ENCODE results near the gene CPXM2.

DNA sequence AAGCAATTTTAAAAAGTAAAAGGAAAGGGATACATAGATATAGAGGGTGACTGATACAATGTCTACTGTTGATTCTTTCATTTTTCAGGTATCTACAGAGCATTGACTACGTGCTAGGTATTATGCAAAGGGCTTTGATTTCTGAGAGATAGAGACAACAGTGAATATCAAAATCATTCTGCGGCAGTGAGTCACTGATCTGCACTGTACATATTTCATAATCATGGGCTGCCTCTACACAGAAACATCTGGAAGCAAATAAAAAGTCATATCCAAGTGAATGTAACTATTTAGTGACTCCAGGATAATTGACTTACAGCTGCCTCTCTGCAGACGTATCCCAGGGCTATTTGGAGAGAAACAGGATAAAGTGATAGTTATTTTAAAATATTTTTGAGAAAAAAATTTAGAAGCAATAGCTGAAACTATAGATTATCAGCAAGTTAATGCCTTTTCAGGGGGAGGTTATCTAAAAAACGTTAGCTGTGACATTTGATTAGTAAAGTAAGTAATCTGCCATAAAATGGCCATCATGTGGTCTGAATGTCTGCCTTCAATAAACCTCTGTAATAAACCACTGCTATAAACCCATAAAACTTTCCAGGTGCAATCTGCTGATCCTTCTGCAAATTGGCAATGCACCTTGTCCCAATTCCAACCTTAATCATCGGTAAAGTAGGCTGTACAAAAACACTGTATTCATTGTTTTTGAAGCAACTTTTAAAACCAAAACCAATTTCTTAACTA lies 43.7 kb downstream of the CPXM2 start:
- TF ChIP-seq, protein P1, sequence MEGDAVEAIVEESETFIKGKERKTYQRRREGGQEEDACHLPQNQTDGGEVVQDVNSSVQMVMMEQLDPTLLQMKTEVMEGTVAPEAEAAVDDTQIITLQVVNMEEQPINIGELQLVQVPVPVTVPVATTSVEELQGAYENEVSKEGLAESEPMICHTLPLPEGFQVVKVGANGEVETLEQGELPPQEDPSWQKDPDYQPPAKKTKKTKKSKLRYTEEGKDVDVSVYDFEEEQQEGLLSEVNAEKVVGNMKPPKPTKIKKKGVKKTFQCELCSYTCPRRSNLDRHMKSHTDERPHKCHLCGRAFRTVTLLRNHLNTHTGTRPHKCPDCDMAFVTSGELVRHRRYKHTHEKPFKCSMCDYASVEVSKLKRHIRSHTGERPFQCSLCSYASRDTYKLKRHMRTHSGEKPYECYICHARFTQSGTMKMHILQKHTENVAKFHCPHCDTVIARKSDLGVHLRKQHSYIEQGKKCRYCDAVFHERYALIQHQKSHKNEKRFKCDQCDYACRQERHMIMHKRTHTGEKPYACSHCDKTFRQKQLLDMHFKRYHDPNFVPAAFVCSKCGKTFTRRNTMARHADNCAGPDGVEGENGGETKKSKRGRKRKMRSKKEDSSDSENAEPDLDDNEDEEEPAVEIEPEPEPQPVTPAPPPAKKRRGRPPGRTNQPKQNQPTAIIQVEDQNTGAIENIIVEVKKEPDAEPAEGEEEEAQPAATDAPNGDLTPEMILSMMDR (conservative IDR thresholded peaks at IDR 0.05; ENCODE audit: low read depth, low read length) = no peak
- no peak for TF ChIP-seq EZH2phosphoT487 (IDR thresholded peaks at IDR 0.05; ENCODE audit: borderline replicate concordance, low read length)
